Measurements from ENCODE around the gene MYEF2. TPM values are rescaled to one million over a fixed set of nuclear protein-coding genes. Genes with fewer than 3 reads are reported as not detected.

The MYEF2 gene
- total RNA-seq, 4 donors from 2014 or later = 0.62 to 4.4 (median 0.92) TPM; not detected in 1

DNA sequence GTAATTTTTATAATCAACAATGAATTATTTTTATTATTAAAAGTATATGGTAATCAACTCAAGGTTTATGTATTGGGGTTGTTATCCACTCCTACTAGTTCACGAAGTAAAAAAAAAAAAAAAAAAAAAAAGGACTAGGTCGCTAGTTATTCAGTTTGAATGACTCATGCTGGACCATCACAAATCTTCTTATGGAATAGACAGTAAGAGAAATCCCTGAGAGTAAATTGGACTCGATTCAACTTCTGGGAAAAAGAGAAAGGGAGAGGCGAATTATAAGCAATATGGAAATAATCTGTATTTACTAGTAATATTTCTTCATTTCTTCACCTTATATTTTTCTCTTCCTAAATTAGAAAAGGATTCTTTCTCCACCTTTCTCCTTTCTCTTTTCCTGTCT, 2.0 kb downstream of the MYEF2 start:
- TF ChIP-seq POLR2A (IDR thresholded peaks at IDR 0.05) = no peak
- TF ChIP-seq, protein P1, sequence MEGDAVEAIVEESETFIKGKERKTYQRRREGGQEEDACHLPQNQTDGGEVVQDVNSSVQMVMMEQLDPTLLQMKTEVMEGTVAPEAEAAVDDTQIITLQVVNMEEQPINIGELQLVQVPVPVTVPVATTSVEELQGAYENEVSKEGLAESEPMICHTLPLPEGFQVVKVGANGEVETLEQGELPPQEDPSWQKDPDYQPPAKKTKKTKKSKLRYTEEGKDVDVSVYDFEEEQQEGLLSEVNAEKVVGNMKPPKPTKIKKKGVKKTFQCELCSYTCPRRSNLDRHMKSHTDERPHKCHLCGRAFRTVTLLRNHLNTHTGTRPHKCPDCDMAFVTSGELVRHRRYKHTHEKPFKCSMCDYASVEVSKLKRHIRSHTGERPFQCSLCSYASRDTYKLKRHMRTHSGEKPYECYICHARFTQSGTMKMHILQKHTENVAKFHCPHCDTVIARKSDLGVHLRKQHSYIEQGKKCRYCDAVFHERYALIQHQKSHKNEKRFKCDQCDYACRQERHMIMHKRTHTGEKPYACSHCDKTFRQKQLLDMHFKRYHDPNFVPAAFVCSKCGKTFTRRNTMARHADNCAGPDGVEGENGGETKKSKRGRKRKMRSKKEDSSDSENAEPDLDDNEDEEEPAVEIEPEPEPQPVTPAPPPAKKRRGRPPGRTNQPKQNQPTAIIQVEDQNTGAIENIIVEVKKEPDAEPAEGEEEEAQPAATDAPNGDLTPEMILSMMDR (IDR thresholded peaks at IDR 0.05) = no peak
- no peaks in the 10 kb centered on the region for H3K36me3 ChIP-seq
- peaks cover 0 to 37% (median 0%) of the 10 kb centered on the region in 4 donors for H3K27me3 ChIP-seq
- H3K27ac ChIP-seq = no peak overlapping the region
- no peak for DNase-seq
- WGBS, 2 donors = 59 to 62% methylated on average over 4 of the region's 4 CpGs
- H3K9me3 ChIP-seq = no peaks in the 10 kb centered on the region
- peaks cover 0 to 16% (median 0%) of the 10 kb centered on the region in 3 donors for H3K4me1 ChIP-seq
- no peak overlapping the region for H3K4me3 ChIP-seq
- intact Hi-C loops (cut with DNase I) = no loop called here

DNA sequence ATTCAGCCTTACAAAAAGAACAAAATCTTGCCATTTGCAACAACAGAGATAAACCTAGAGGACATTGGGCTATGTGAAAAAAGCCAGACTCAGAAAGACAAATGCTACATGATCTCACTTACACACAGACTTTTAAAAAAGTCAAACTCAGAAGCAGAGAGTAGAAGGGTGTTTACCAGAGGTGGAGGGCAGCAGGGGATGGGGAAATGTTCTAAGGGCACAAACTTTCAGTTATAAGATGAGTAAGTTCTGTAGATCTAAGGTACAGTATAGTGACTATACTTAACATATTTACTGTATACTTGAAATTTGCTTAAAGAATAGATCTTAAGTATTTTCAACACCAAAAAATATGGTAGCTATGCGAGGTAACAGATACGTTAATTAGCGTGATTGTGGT, 3.0 kb downstream of the MYEF2 start:
- whole genome bisulfite sequencing, 2 donors = 87 to 92% methylated on average over 3 of the region's 3 CpGs
- H3K27ac ChIP-seq = no peak overlapping the region

DNA sequence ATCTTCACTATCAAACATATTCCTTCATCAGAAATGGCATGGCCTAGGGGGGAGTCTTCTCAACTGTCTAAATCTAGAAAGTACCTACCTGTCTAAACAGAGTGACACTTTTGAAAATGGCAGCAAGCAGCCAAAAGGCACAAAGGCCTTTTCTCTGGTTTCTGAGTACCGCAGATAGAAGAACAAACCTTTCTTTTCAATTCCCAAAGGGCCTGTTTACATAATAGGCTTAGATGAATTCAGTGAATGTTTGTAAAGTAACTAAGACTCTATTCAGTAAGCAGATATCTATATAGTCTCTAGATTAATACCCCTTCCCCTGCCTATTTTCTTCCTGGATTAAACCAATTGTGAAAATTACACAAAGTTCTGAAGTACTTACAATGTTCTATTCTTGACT, 7.1 kb downstream of the MYEF2 start:
- no peak for DNase-seq
- no peak overlapping the region for H3K27ac ChIP-seq
- H3K4me3 ChIP-seq = no peak overlapping the region
- TF ChIP-seq, protein P1 (IDR thresholded peaks at IDR 0.05) = no peak
- TF ChIP-seq POLR2A (IDR thresholded peaks at IDR 0.05) = no peak
- H3K9me3 ChIP-seq = no peaks in the 10 kb centered on the region
- WGBS, 2 donors = 50 to 71% methylated on average over 1 of the region's 1 CpG
- H3K4me1 ChIP-seq = no peaks in the 10 kb centered on the region
- intact Hi-C loops (cut with DNase I) = no loop called here
- H3K27me3 ChIP-seq = no peaks in the 10 kb centered on the region
- H3K36me3 ChIP-seq = no peaks in the 10 kb centered on the region

More for the DNA sequence above, 3.0 kb downstream of the MYEF2 start:
- intact Hi-C loops (cut with DNase I) = no loop called here
- no peak for DNase-seq
- no peak for TF ChIP-seq POLR2A (IDR thresholded peaks at IDR 0.05)
- TF ChIP-seq, protein P1 (IDR thresholded peaks at IDR 0.05) = no peak
- Histone ChIP-seq H3K9me3 (no peaks in the 10 kb centered on the region), H3K36me3 (no peaks in the 10 kb centered on the region), H3K4me1 (peaks cover 0 to 16% (median 0%) of the 10 kb centered on the region in 3 donors), H3K4me3 (no peak overlapping the region), H3K27me3 (peaks cover 0 to 32% (median 0%) of the 10 kb centered on the region in 4 donors)

DNA sequence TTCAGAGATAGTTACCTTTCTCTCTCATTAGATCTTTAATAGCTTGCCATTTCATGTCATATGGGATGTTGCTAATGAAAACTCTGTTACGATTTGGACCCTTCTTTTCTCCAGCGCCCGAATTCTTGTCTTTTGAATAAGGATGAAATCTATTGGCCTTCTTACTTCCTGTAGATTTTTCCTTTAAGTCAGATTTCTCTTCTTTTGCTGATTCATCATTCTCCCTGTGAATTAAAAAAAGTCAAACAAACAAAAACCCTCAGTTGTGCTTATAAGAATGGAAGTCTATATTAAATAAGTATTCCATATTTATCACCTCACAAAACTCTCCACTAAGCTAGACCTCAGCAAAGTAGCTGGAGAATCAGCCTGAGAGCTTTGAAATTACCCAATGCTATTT, 9.5 kb downstream of the MYEF2 start:
- intact Hi-C loops (cut with DNase I) = no loop called here
- Histone ChIP-seq H3K4me3 (no peak overlapping the region), H3K27ac (no peak overlapping the region), H3K4me1 (no peaks in the 10 kb centered on the region), H3K36me3 (no peaks in the 10 kb centered on the region), H3K27me3 (no peaks in the 10 kb centered on the region), H3K9me3 (no peaks in the 10 kb centered on the region)
- DNase-seq = no peak
- TF ChIP-seq, protein P1 (IDR thresholded peaks at IDR 0.05) = no peak
- no peak for TF ChIP-seq POLR2A (IDR thresholded peaks at IDR 0.05)
- WGBS, 2 donors = 49 to 52% methylated on average over 3 of the region's 3 CpGs

DNA sequence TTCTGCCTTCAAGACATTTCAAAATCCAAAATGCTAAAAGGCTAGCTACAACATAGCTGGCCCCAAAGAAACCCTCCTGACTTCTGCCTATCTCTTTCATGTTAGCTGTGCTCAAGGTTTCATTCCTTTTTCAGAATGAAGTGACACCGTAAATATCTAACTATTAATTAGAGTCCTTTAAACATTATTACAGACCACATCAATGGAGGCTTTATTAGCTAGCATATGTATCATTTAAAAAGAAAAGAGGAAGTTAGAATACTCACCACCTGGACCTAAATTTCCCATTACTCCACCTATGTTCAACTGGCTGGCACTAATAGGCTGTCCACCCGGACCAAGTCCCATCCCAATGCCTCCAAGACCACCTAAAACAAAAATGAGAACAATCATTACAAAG, 24.6 kb downstream of the MYEF2 start:
- TF ChIP-seq, protein P1 (IDR thresholded peaks at IDR 0.05) = no peak
- no peak for TF ChIP-seq POLR2A (IDR thresholded peaks at IDR 0.05)
- no peak for DNase-seq

More for the DNA sequence above, 24.6 kb downstream of the MYEF2 start:
- Histone ChIP-seq H3K9me3 (no peaks in the 10 kb centered on the region), H3K36me3 (no peaks in the 10 kb centered on the region), H3K4me1 (no peaks in the 10 kb centered on the region), H3K27me3 (no peaks in the 10 kb centered on the region), H3K4me3 (no peak overlapping the region), H3K27ac (no peak overlapping the region)
- 83 to 84% methylated on average over 2 of the region's 2 CpGs for WGBS, 2 donors
- intact Hi-C loops (cut with DNase I) = no loop called here

Data from esophagus squamous epithelium (tissue), 5 donors.